Endodermal cell (in vitro differentiated cells): ENCODE results near the gene PSMD13. TPM values are rescaled to one million over a fixed set of nuclear protein-coding genes. Genes with fewer than 3 reads are reported as not detected.
"Not testable (repeated sequence)": the region's sequence is repeated elsewhere in the genome, so short reads cannot be mapped to it uniquely, and the experiment has no call there.

Experiments
- DNase-seq: peaks from one replicate; pipeline ENCODE4 v3.0.0-alpha.2; 2017
- H3K27ac ChIP-seq: 2 replicates; pipeline ENCODE4 v1.5.1; 2013; ENCODE audit warnings: mild to moderate bottlenecking, low read depth, low read length, moderate library complexity
- H3K27me3 ChIP-seq: 2 replicates; pipeline ENCODE4 v1.6.1; 2013; ENCODE audit warnings: mild to moderate bottlenecking, low read length, moderate library complexity; ENCODE audit not compliant: insufficient read depth, control insufficient read depth, poor library complexity, severe bottlenecking
- H3K36me3 ChIP-seq: 2 replicates; pipeline ENCODE4 v1.7.0; 2013; ENCODE audit warnings: mild to moderate bottlenecking, low read length, moderate library complexity; ENCODE audit not compliant: control insufficient read depth, insufficient read depth
- H3K4me1 ChIP-seq: one replicate; pipeline ENCODE4 v1.7.0; 2013; ENCODE audit warnings: low read length; ENCODE audit not compliant: control insufficient read depth, insufficient read depth
- H3K4me3 ChIP-seq: 2 replicates; pipeline ENCODE4 v1.5.1; 2013; ENCODE audit warnings: mild to moderate bottlenecking, low read length, moderate library complexity
- H3K9ac ChIP-seq: 2 replicates; pipeline ENCODE4 v1.6.1; 2013; ENCODE audit warnings: mild to moderate bottlenecking, low read length, moderate library complexity; ENCODE audit not compliant: poor library complexity, severe bottlenecking; ENCODE audit errors: extremely low read depth
- H3K9me3 ChIP-seq: 2 replicates; pipeline ENCODE4 v1.6.1; 2013; ENCODE audit warnings: mild to moderate bottlenecking, low read length, moderate library complexity; ENCODE audit not compliant: control insufficient read depth
- H3K27ac Mint-ChIP-seq: 2 replicates; pipeline ENCODE4 v1.8.0; 2020; ENCODE audit warnings: mixed read lengths
- H3K27me3 Mint-ChIP-seq: 2 replicates; pipeline ENCODE4 v1.8.0; 2021; ENCODE audit warnings: mild to moderate bottlenecking, mixed read lengths; ENCODE audit not compliant: insufficient read depth
- H3K36me3 Mint-ChIP-seq: 2 replicates; pipeline ENCODE4 v1.8.0; 2020; ENCODE audit warnings: low read depth, mixed read lengths
- H3K4me1 Mint-ChIP-seq: 2 replicates; pipeline ENCODE4 v1.8.0; 2020; ENCODE audit warnings: mixed read lengths
- H3K4me3 Mint-ChIP-seq: 2 replicates; pipeline ENCODE4 v1.8.0; 2020; ENCODE audit warnings: mild to moderate bottlenecking, moderate library complexity, mixed read lengths
- H3K9me3 Mint-ChIP-seq: 2 replicates; pipeline ENCODE4 v1.8.0; 2020; ENCODE audit warnings: mild to moderate bottlenecking, mixed read lengths
- CTCF ChIP-seq: fragments of 200-600 bp; sonication (generic); conservative IDR thresholded peaks from 2 replicates; pipeline ENCODE4 v1.5.0; 2021; ENCODE audit warnings: antibody characterized with exemption, mild to moderate bottlenecking
- WGBS, 2 experiments: methylation state at CpG; one replicate each; pipeline versions ENCODE4 v1.1.5 to v1.1.7; 2013; ENCODE audit warnings: missing lambda C conversion rate in 2 of 2, mixed read lengths in 1 of 2; ENCODE audit not compliant: insufficient coverage in 1 of 2, insufficient read length in 1 of 2; 5-methylcytosine and 5-hydroxymethylcytosine counted together
- total RNA-seq, 2 donors: library from RNA; stranded (reverse); fragmentation: NEBNext Ultra II Directional in 1 of 2; extraction: Animal tissue kit (Norgen Biotek cat#: 25700) in 1 of 2; gene quantifications; 2 replicates in 1 of 2; 3 replicates in 1 of 2; pipeline ENCODE4 v1.2.1, GENCODE V29; 2021

PSMD13 gene
- total RNA-seq, 2 donors from 2014 or later = 120 to 134 TPM

- peaks cover 4% of the 10 kb centered on the region for H3K9me3 ChIP-seq
- Mint-ChIP-seq H3K36me3 (no peaks in the 10 kb centered on the region), H3K4me3 (no peak overlapping the region), H3K4me1 (no peaks in the 10 kb centered on the region), H3K27me3 (no peaks in the 10 kb centered on the region), H3K9me3 (peaks cover 24% of the 10 kb centered on the region), H3K27ac (no peak overlapping the region)
- no peak for TF ChIP-seq CTCF
- no peak overlapping the region for H3K27ac ChIP-seq
- H3K36me3 ChIP-seq = no peaks in the 10 kb centered on the region
- no peaks in the 10 kb centered on the region for H3K4me1 ChIP-seq
- H3K4me3 ChIP-seq = no peak overlapping the region
- no peaks in the 10 kb centered on the region for H3K27me3 ChIP-seq
- 92 to 93% methylated on average over 4 of the region's 4 CpGs for WGBS, 2 experiments
- no peak overlapping the region for H3K9ac ChIP-seq
- no peak for DNase-seq
Observed at GRCh38 chr11:261624-262023, 24.8 kb downstream of the PSMD13 start.

GRCh38 chr11:266676-267439 is 30.1 kb downstream of the PSMD13 start:
- H3K4me1 Mint-ChIP-seq = peaks cover 2% of the 10 kb centered on the region
- Histone ChIP-seq H3K27ac (no peak overlapping the region), H3K4me1 (no peaks in the 10 kb centered on the region), H3K9ac (no peak overlapping the region), H3K36me3 (no peaks in the 10 kb centered on the region), H3K27me3 (no peaks in the 10 kb centered on the region), H3K9me3 (no peaks in the 10 kb centered on the region), H3K4me3 (no peak overlapping the region)
- WGBS, 2 experiments = 98% methylated on average over 4 of the region's 13 CpGs; no CpG with 5 or more reads in 1 of the 2 experiments
- no peak for DNase-seq
- no peaks in the 10 kb centered on the region for H3K36me3 Mint-ChIP-seq
- H3K4me3 Mint-ChIP-seq = no peak overlapping the region
- H3K27ac Mint-ChIP-seq = no peak overlapping the region
- H3K9me3 Mint-ChIP-seq = peaks cover 14% of the 10 kb centered on the region
- H3K27me3 Mint-ChIP-seq = peaks cover 2% of the 10 kb centered on the region
- TF ChIP-seq CTCF = no peak

GRCh38 chr11:267491-267994 is 30.8 kb downstream of the PSMD13 start:
- Mint-ChIP-seq H3K27ac (no peak overlapping the region), H3K36me3 (no peaks in the 10 kb centered on the region), H3K27me3 (peaks cover 2% of the 10 kb centered on the region), H3K4me3 (no peak overlapping the region), H3K9me3 (peaks cover 10% of the 10 kb centered on the region), H3K4me1 (peaks cover 5% of the 10 kb centered on the region)
- Histone ChIP-seq H3K27ac (no peak overlapping the region), H3K9ac (no peak overlapping the region), H3K4me3 (no peak overlapping the region), H3K36me3 (no peaks in the 10 kb centered on the region), H3K27me3 (no peaks in the 10 kb centered on the region), H3K4me1 (no peaks in the 10 kb centered on the region), H3K9me3 (no peaks in the 10 kb centered on the region)
- peak; percentile 47 for DNase-seq
- WGBS, 2 experiments = 84 to 86% methylated on average over 9 to 17 of the region's 18 CpGs
- TF ChIP-seq CTCF = no peak

GRCh38 chr11:268716-269145 is 32.0 kb downstream of the PSMD13 start:
- H3K9ac ChIP-seq, H3K4me3 ChIP-seq, H3K36me3 Mint-ChIP-seq, H3K9me3 Mint-ChIP-seq, H3K27ac Mint-ChIP-seq, H3K36me3 ChIP-seq, H3K4me1 Mint-ChIP-seq, H3K27me3 ChIP-seq, H3K4me3 Mint-ChIP-seq, H3K27ac ChIP-seq, H3K4me1 ChIP-seq, H3K9me3 ChIP-seq, H3K27me3 Mint-ChIP-seq: not testable (repeated sequence)
- WGBS, 2 experiments = 89 to 90% methylated on average over 9 to 15 of the region's 16 CpGs
- DNase-seq = peak; percentile 37
